WTC11 (cell line): ENCODE measurements around the gene UMOD. TPM values are rescaled to one million over a fixed set of nuclear protein-coding genes. Genes with fewer than 3 reads are reported as not detected.

Experiments
- ATAC-seq: fragments of 200-7000 bp; cut with Tn5 transposase; 2 replicates; pipeline ENCODE4 v1.10.0; 2021; ENCODE audit warnings: mild to moderate bottlenecking, moderate library complexity
- CTCF ChIA-PET: fragments of 300-600 bp; sonication (Branson Sonifier 250); formaldehyde crosslinking; loops from one replicate; lab custom pipeline; 2021; ENCODE audit warnings: antibody characterized with exemption; lab: Charles Lee
- POLR2A ChIA-PET: fragments of 350-600 bp; sonication (Branson Sonifier 250); formaldehyde crosslinking; loops from one replicate; lab custom pipeline; 2021; ENCODE audit warnings: antibody characterized with exemption; lab: Charles Lee
- DNase-seq: peaks from one replicate; pipeline ENCODE4 v3.0.0; 2021; ENCODE audit warnings: low spot score
- H3K27ac Mint-ChIP-seq: 2 replicates; pipeline ENCODE4 v1.8.0; 2021; ENCODE audit warnings: mixed read lengths
- H3K27me3 Mint-ChIP-seq: 2 replicates; pipeline ENCODE4 v1.8.0; 2021; ENCODE audit warnings: low read depth, mild to moderate bottlenecking, moderate library complexity, mixed read lengths
- H3K36me3 Mint-ChIP-seq: 2 replicates; pipeline ENCODE4 v1.8.0; 2021; ENCODE audit warnings: mixed read lengths
- H3K4me1 Mint-ChIP-seq: 2 replicates; pipeline ENCODE4 v1.8.0; 2022; ENCODE audit warnings: mixed read lengths
- H3K4me3 Mint-ChIP-seq: 2 replicates; pipeline ENCODE4 v1.8.0; 2021; ENCODE audit warnings: mild to moderate bottlenecking, moderate library complexity, mixed read lengths
- H3K9me3 Mint-ChIP-seq: 2 replicates; pipeline ENCODE4 v1.8.0; 2021; ENCODE audit warnings: mixed read lengths
- ATF1 ChIP-seq: sonication (generic); formaldehyde crosslinking; IDR thresholded peaks from 2 replicates; pipeline ENCODE4 v1.8.1; 2023; ENCODE audit warnings: mild to moderate bottlenecking, moderate library complexity, missing genetic modification reagents
- ELF4 ChIP-seq: sonication (generic); formaldehyde crosslinking; IDR thresholded peaks from 2 replicates; pipeline ENCODE4 v1.8.1; 2022; ENCODE audit warnings: low read depth, mild to moderate bottlenecking, moderate library complexity, missing genetic modification reagents
- ETV6 ChIP-seq: sonication (generic); formaldehyde crosslinking; IDR thresholded peaks from 2 replicates; pipeline ENCODE4 v1.8.1; 2022; ENCODE audit warnings: mild to moderate bottlenecking, missing genetic modification reagents
- FOXK1 ChIP-seq: sonication (generic); formaldehyde crosslinking; IDR thresholded peaks from 2 replicates; pipeline ENCODE4 v1.8.0; 2022; ENCODE audit warnings: mild to moderate bottlenecking, moderate library complexity, missing genetic modification reagents
- NFATC4 ChIP-seq: fragments of 250-450 bp; sonication (Bioruptor Pico); IDR thresholded peaks from 2 replicates; pipeline ENCODE4 v1.9.0; 2021; ENCODE audit warnings: mild to moderate bottlenecking
- NFE2L1 ChIP-seq: sonication (generic); formaldehyde crosslinking; IDR thresholded peaks from 2 replicates; pipeline ENCODE4 v1.8.1; 2023; ENCODE audit warnings: missing genetic modification reagents
- NR2C2 ChIP-seq: sonication (generic); formaldehyde crosslinking; IDR thresholded peaks from 2 replicates; pipeline ENCODE4 v1.8.0; 2022; ENCODE audit warnings: mild to moderate bottlenecking, missing genetic modification reagents
- PRRX2 ChIP-seq: fragments of 250-450 bp; sonication (Bioruptor Pico); IDR thresholded peaks from 2 replicates; pipeline ENCODE4 v1.8.0; 2021; ENCODE audit warnings: mild to moderate bottlenecking
- RELA ChIP-seq: sonication (generic); formaldehyde crosslinking; IDR thresholded peaks from 2 replicates; pipeline ENCODE4 v1.8.1; 2022; ENCODE audit warnings: missing genetic modification reagents, mild to moderate bottlenecking, borderline replicate concordance
- SMAD4 ChIP-seq: sonication (generic); formaldehyde crosslinking; IDR thresholded peaks from 2 replicates; pipeline ENCODE4 v1.8.0; 2022; ENCODE audit warnings: mild to moderate bottlenecking, missing genetic modification reagents
- SOX15 ChIP-seq: fragments of 250-450 bp; sonication (Bioruptor Pico); IDR thresholded peaks from 2 replicates; pipeline ENCODE4 v1.9.0; 2021; ENCODE audit warnings: mild to moderate bottlenecking
- TP53 ChIP-seq: sonication (generic); formaldehyde crosslinking; IDR thresholded peaks from 2 replicates; pipeline ENCODE4 v1.8.1; 2023; ENCODE audit warnings: mild to moderate bottlenecking, missing genetic modification reagents
- total RNA-seq: library from RNA; stranded (reverse); gene quantifications from 3 replicates; pipeline ENCODE4 v1.2.3, GENCODE V29; 2021
- TF ChIP-seq, protein P1 (sequence below): sonication (generic); formaldehyde crosslinking; conservative IDR thresholded peaks from 2 replicates; pipeline ENCODE4 v1.8.1; 2022; ENCODE audit warnings: mild to moderate bottlenecking, missing genetic modification reagents
- TF ChIP-seq, protein P2 (sequence below): sonication (generic); formaldehyde crosslinking; IDR thresholded peaks from 2 replicates; pipeline ENCODE4 v1.8.1; 2023; ENCODE audit warnings: mild to moderate bottlenecking, missing genetic modification reagents, borderline replicate concordance
- TF ChIP-seq, protein P3 (sequence below): sonication (generic); formaldehyde crosslinking; IDR thresholded peaks from 2 replicates; pipeline ENCODE4 v1.8.1; 2022; ENCODE audit warnings: mild to moderate bottlenecking, moderate library complexity, missing genetic modification reagents
- TF ChIP-seq, protein P4 (sequence below): sonication (generic); formaldehyde crosslinking; IDR thresholded peaks from 2 replicates; pipeline ENCODE4 v1.8.1; 2022; ENCODE audit warnings: mild to moderate bottlenecking, missing genetic modification reagents, moderate library complexity, borderline replicate concordance
- TF ChIP-seq, protein P5 (sequence below): sonication (generic); formaldehyde crosslinking; IDR thresholded peaks from 2 replicates; pipeline ENCODE4 v1.8.0; 2022; ENCODE audit warnings: mild to moderate bottlenecking, missing genetic modification reagents
- TF ChIP-seq, protein P6 (sequence below): sonication (generic); formaldehyde crosslinking; IDR thresholded peaks from 2 replicates; pipeline ENCODE4 v1.8.0; 2022; ENCODE audit warnings: mild to moderate bottlenecking, missing genetic modification reagents
- TF ChIP-seq, protein P7 (sequence below): fragments of 250-450 bp; sonication (Bioruptor Pico); IDR thresholded peaks from 2 replicates; pipeline ENCODE4 v2.1.2; 2022; ENCODE audit warnings: mild to moderate bottlenecking, moderate library complexity
- TF ChIP-seq, protein P8 (sequence below): fragments of 250-450 bp; sonication (Bioruptor Pico); IDR thresholded peaks from 2 replicates; pipeline ENCODE4 v1.9.0; 2021; ENCODE audit warnings: mild to moderate bottlenecking

The UMOD gene
- total RNA-seq, 1 experiment from 2014 or later = not detected

DNA sequence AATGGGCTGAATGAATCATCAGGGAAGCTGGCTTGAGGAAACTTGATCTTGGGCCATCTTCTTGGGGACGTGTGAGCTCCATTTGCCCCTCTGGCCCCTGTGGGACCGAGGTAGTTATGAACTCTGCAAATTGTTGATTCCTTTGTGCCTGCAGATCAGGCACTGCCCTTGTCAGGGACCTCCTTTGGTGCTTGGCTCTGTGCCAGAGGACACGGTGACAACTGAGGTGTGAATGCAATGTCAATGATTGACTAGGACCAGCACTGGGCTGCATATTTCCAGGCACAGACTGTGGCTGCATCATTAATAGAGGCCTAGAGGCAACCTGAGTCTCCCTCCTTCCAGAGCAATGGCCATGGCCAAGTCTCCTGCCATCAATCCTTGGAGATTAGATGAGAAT lies 28.3 kb upstream of the UMOD start:
- no peaks in the 10 kb centered on the region for H3K9me3 Mint-ChIP-seq
- ATAC-seq = no peak
- ChIA-PET CTCF (interaction anchor here (0.7 to 2.8 kb wide), 3 partner anchors 32 to 780 kb away, joined by 3 to 8 read pairs (median 5); no protein-coding TSS in a partner anchor), POLR2A (no interaction called here)
- no peaks in the 10 kb centered on the region for H3K36me3 Mint-ChIP-seq
- H3K4me1 Mint-ChIP-seq = no peaks in the 10 kb centered on the region; the same call in 1 of the 2 replicates
- H3K4me3 Mint-ChIP-seq = no peak overlapping the region
- H3K27me3 Mint-ChIP-seq = no peaks in the 10 kb centered on the region
- H3K27ac Mint-ChIP-seq = no peak overlapping the region
- no peak for DNase-seq
- TF ChIP-seq ATF1 (CRISPR knock-in tag) (no peak), RELA (CRISPR knock-in tag) (no peak), PRRX2 (CRISPR knock-in tag) (no peak), FOXK1 (CRISPR knock-in tag) (no peak), SOX15 (CRISPR knock-in tag) (no peak), ELF4 (CRISPR knock-in tag) (no peak), SMAD4 (no peak), NR2C2 (CRISPR knock-in tag) (no peak), ETV6 (CRISPR knock-in tag) (no peak), NFE2L1 (CRISPR knock-in tag) (no peak), NFATC4 (CRISPR knock-in tag) (no peak), TP53 (no peak)
- TF ChIP-seq, protein P1, sequence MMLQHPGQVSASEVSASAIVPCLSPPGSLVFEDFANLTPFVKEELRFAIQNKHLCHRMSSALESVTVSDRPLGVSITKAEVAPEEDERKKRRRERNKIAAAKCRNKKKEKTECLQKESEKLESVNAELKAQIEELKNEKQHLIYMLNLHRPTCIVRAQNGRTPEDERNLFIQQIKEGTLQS (CRISPR knock-in tag) = no peak
- TF ChIP-seq, protein P2, sequence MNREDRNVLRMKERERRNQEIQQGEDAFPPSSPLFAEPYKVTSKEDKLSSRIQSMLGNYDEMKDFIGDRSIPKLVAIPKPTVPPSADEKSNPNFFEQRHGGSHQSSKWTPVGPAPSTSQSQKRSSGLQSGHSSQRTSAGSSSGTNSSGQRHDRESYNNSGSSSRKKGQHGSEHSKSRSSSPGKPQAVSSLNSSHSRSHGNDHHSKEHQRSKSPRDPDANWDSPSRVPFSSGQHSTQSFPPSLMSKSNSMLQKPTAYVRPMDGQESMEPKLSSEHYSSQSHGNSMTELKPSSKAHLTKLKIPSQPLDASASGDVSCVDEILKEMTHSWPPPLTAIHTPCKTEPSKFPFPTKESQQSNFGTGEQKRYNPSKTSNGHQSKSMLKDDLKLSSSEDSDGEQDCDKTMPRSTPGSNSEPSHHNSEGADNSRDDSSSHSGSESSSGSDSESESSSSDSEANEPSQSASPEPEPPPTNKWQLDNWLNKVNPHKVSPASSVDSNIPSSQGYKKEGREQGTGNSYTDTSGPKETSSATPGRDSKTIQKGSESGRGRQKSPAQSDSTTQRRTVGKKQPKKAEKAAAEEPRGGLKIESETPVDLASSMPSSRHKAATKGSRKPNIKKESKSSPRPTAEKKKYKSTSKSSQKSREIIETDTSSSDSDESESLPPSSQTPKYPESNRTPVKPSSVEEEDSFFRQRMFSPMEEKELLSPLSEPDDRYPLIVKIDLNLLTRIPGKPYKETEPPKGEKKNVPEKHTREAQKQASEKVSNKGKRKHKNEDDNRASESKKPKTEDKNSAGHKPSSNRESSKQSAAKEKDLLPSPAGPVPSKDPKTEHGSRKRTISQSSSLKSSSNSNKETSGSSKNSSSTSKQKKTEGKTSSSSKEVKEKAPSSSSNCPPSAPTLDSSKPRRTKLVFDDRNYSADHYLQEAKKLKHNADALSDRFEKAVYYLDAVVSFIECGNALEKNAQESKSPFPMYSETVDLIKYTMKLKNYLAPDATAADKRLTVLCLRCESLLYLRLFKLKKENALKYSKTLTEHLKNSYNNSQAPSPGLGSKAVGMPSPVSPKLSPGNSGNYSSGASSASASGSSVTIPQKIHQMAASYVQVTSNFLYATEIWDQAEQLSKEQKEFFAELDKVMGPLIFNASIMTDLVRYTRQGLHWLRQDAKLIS (CRISPR knock-in tag) = no peak
- TF ChIP-seq, protein P3, sequence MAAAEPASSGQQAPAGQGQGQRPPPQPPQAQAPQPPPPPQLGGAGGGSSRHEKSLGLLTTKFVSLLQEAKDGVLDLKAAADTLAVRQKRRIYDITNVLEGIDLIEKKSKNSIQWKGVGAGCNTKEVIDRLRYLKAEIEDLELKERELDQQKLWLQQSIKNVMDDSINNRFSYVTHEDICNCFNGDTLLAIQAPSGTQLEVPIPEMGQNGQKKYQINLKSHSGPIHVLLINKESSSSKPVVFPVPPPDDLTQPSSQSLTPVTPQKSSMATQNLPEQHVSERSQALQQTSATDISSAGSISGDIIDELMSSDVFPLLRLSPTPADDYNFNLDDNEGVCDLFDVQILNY (CRISPR knock-in tag) = no peak
- TF ChIP-seq, protein P4, sequence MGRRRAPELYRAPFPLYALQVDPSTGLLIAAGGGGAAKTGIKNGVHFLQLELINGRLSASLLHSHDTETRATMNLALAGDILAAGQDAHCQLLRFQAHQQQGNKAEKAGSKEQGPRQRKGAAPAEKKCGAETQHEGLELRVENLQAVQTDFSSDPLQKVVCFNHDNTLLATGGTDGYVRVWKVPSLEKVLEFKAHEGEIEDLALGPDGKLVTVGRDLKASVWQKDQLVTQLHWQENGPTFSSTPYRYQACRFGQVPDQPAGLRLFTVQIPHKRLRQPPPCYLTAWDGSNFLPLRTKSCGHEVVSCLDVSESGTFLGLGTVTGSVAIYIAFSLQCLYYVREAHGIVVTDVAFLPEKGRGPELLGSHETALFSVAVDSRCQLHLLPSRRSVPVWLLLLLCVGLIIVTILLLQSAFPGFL (CRISPR knock-in tag) = no peak
- TF ChIP-seq, protein P5, sequence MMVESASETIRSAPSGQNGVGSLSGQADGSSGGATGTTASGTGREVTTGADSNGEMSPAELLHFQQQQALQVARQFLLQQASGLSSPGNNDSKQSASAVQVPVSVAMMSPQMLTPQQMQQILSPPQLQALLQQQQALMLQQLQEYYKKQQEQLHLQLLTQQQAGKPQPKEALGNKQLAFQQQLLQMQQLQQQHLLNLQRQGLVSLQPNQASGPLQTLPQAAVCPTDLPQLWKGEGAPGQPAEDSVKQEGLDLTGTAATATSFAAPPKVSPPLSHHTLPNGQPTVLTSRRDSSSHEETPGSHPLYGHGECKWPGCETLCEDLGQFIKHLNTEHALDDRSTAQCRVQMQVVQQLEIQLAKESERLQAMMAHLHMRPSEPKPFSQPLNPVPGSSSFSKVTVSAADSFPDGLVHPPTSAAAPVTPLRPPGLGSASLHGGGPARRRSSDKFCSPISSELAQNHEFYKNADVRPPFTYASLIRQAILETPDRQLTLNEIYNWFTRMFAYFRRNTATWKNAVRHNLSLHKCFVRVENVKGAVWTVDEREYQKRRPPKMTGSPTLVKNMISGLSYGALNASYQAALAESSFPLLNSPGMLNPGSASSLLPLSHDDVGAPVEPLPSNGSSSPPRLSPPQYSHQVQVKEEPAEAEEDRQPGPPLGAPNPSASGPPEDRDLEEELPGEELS (CRISPR knock-in tag) = no peak
- TF ChIP-seq, protein P6, sequence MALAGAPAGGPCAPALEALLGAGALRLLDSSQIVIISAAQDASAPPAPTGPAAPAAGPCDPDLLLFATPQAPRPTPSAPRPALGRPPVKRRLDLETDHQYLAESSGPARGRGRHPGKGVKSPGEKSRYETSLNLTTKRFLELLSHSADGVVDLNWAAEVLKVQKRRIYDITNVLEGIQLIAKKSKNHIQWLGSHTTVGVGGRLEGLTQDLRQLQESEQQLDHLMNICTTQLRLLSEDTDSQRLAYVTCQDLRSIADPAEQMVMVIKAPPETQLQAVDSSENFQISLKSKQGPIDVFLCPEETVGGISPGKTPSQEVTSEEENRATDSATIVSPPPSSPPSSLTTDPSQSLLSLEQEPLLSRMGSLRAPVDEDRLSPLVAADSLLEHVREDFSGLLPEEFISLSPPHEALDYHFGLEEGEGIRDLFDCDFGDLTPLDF = no peak
- TF ChIP-seq, protein P7, sequence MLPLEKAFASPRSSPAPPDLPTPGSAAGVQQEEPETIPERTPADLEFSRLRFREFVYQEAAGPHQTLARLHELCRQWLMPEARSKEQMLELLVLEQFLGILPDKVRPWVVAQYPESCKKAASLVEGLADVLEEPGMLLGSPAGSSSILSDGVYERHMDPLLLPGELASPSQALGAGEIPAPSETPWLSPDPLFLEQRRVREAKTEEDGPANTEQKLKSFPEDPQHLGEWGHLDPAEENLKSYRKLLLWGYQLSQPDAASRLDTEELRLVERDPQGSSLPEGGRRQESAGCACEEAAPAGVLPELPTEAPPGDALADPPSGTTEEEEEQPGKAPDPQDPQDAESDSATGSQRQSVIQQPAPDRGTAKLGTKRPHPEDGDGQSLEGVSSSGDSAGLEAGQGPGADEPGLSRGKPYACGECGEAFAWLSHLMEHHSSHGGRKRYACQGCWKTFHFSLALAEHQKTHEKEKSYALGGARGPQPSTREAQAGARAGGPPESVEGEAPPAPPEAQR (CRISPR knock-in tag) = no peak
- TF ChIP-seq, protein P8, sequence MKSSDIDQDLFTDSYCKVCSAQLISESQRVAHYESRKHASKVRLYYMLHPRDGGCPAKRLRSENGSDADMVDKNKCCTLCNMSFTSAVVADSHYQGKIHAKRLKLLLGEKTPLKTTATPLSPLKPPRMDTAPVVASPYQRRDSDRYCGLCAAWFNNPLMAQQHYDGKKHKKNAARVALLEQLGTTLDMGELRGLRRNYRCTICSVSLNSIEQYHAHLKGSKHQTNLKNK (CRISPR knock-in tag) = no peak
